Dermis microvascular lymphatic vessel endothelial cell (primary cell): ENCODE data around the gene NAGK. TPM values are rescaled to one million over a fixed set of nuclear protein-coding genes. Genes with fewer than 3 reads are reported as not detected.
"Not testable (repeated sequence)": the region's sequence is repeated elsewhere in the genome, so short reads cannot be mapped to it uniquely, and the experiment has no call there.

ENCODE experiments used
- DNase-seq, 2 donors: peaks; one replicate each; pipeline versions ENCODE4 v3.0.0 to v3.0.0-alpha.2; 2010; ENCODE audit warnings: low read depth in 2 of 2
- total RNA-seq: library from RNA; depleted of rRNA; stranded (reverse); fragments of >200 nt; gene quantifications from 2 replicates; pipeline ENCODE4 v1.2.1, GENCODE V29; 2014

NAGK gene
- total RNA-seq, 1 donor from 2014 or later = 51.0 TPM

- peak in 1 of 2 donors; percentile 50 for DNase-seq
These were observed 928 bp downstream of the NAGK start for GRCh38 chr2:71069376-71069775.

GRCh38 chr2:71070294-71071093 is 2.0 kb downstream of the NAGK start:
- peak in 1 of 2 donors; percentile 60 for DNase-seq

GRCh38 chr2:71071681-71072398 is 3.4 kb downstream of the NAGK start:
- peak in 1 of 2 donors; percentile 78 for DNase-seq

GRCh38 chr2:71072492-71072891 is 4.0 kb downstream of the NAGK start:
- no peak for DNase-seq

- DNase-seq = no peak
These were observed 5.0 kb downstream of the NAGK start for GRCh38 chr2:71073475-71073874.

GRCh38 chr2:71074893-71075395 is 6.5 kb downstream of the NAGK start:
- no peak for DNase-seq

GRCh38 chr2:71078624-71079023 is 10.2 kb downstream of the NAGK start:
- DNase-seq = no peak

- no peak for DNase-seq
These were observed 14.2 kb downstream of the NAGK start for GRCh38 chr2:71082402-71083252.

- DNase-seq = not testable (repeated sequence)
These were observed 14.8 kb downstream of the NAGK start for GRCh38 chr2:71083297-71083696.

- not testable (repeated sequence) for DNase-seq
These were observed 15.4 kb downstream of the NAGK start for GRCh38 chr2:71083752-71084312.

GRCh38 chr2:71085325-71086003 is 17.0 kb downstream of the NAGK start:
- DNase-seq = peak in 1 of 2 donors; percentile 43

GRCh38 chr2:71089475-71089874 is 21.0 kb downstream of the NAGK start:
- DNase-seq = not testable (repeated sequence)

- not testable (repeated sequence) for DNase-seq
These were observed 23.4 kb downstream of the NAGK start for GRCh38 chr2:71091808-71092207.

- DNase-seq = not testable (repeated sequence)
These were observed 24.2 kb downstream of the NAGK start for GRCh38 chr2:71092491-71093260.

- peak in 1 of 2 donors; percentile 70 for DNase-seq
These were observed 31.9 kb downstream of the NAGK start for GRCh38 chr2:71100195-71100964.

- peak; percentile 80 to 92 for DNase-seq
These were observed 33.2 kb downstream of the NAGK start for GRCh38 chr2:71101656-71102055.

GRCh38 chr2:71102981-71103681 is 34.7 kb downstream of the NAGK start:
- peak in 1 of 2 donors; percentile 8 for DNase-seq

GRCh38 chr2:71103809-71104208 is 35.4 kb downstream of the NAGK start:
- DNase-seq = no peak
